ENCODE measurements around the gene MEI1.

Gene MEI1

DNA sequence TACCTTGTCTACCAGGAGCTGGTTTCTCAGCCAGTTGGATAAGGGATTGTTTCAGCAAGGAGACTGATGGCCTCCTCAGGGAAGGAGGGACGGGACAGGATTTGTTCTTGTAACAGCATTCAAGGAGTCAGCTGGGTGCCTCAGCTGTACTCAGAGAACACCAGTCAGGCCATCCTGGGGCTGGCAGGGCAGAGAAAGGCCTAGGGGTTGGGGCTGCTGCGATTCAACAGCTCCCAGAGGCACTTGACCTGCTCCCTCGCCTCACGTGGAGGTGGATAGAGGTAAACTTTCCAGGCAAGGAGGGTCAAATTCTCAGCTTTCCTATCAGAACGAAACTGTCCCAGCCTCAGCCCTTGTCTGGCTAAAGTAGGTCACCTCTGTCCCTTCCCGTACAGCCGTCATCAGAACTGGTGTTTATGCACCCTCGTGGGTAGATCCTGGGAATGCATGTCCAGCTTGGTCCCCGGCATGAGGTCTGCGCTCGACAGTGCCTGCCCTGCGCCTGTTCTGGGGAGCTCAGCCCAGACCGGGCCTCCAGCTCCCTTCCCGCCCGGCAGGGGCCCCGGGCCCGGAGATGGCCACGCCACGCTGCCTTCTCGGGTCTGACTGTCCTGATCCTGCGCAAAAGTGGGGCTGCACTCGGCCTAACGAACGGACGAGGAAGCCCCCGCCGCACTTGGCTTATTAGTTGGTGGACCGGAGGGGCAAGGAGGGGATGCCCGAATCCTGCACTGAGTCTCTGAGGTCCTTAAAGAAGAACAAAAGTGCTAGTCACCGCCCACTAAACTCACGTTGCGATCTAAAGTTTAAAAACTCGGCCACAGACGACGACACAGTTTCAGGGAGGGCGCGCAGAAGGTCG, 100.4 kb downstream of the MEI1 start:
- DNase-seq = no peak

- DNase-seq = peak; percentile 92
Measured at GRCh38 chr22:41800348-41801146, 101.2 kb downstream of the MEI1 start, which contains the start of gene CCDC134. CCDC134 (plus strand) TSS chr22:41800679; CDS start chr22:41808891, 8,212 bp downstream.

GRCh38 chr22:41801147-41801819, 102.0 kb downstream of the MEI1 start:
- DNase-seq = no peak

GRCh38 chr22:41801886-41802285, 102.6 kb downstream of the MEI1 start:
- DNase-seq = no peak

- no peak for DNase-seq
Measured at GRCh38 chr22:41805639-41806038, 106.3 kb downstream of the MEI1 start.

DNA sequence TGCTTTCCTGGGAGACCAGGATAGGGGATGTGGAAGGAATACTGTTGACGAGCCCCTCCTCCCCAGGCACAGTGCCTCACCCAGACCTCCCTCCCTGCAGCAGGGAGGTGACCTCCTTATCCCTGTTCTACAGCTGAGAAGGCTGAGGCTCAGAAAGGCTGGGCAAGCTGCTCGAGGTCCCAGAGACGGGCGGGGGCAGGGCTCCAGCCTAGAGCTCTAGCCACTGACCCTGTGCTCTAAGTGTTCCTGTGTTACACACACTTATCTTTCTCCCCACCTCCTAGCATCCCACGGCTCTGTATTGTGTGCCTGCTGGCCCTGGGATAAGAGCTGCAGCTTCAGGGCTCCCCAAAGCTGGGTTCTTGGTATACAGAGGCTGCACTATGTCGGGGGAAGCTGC, 109.1 kb downstream of the MEI1 start:
- DNase-seq = no peak

DNA sequence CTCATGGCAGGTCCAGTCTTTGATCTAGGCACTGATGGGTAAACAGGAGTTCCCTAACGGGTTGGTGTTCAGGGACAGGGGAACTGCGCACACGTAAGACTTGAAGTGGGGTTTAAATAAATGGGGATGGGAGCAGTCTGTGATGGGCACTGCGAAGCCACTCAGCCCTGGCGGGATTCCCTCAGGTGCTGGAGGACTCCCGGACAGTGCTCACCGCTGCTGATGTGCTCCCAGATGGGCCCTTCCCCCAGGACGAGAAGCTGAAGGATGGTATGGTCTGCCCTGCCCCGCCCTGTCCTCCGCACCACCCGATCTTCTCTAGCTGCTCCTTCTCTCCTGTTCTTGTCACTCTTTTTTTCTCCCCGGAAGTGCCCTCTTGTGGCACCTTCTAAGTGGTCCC, 110.7 kb downstream of the MEI1 start:
- DNase-seq = no peak

DNA sequence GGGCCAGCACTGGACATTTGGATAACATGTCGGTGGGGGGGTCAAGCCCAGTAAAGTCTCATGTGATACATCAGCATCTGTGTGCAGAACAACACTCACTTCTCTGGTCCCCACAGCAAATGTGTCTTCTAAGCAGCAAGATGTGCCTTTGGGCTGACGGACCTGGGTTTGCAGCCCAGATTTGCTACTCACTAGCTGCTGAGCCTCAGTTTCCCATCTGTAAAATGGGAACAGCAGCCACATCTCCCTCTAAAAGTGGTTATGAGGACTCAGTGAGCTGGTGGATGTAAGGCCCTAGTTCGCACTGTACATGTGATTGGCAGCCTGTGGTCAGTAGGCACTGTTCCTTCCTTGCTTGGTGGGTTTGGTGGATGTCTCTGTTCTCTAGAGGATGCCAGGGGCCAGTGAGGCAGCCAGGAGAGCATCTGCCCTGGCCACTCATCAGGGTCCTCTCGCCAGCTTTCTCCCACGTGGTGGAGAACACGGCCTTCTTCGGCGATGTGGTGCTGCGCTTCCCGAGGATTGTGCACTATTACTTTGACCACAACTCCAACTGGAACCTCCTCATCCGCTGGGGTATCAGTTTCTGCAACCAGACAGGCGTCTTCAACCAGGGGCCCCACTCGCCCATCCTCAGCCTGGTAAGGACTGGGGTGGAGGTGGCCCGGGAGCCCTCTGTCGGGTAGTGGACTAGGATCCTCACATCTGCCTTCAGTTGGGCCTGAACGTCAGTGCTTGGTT, 113.7 kb downstream of the MEI1 start:
- DNase-seq = no peak

DNA sequence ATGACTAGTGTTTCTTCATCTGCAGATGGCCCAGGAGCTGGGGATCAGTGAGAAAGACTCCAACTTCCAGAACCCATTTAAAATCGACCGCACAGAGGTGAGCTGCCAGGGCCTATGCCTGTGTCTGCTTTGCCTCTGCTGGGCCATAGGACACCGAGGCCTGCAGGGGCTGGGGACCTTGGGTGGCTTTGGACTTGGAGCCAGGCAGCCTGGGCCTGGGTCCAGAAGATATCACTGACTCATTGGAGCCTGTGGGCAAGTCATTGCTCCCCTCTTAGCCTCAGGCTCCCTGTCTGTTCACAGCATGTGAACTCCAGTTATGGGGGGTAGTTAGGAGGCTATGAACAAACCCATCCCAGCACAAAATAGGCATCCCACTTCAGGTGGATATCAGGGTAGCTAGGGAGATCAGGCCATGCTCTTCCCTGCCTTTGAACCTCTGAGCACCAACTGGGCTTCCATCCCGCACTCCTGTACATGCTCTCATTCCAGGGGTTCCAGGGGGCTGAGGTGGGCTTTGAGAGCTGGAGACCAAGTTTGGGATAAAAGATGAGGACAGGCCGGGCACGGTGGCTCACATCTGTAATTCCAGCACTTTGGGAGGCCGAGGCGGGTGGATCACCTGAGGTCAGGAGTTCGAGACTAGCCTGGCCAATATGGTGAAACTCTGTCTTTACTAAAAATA, 114.6 kb downstream of the MEI1 start:
- DNase-seq = no peak

DNA sequence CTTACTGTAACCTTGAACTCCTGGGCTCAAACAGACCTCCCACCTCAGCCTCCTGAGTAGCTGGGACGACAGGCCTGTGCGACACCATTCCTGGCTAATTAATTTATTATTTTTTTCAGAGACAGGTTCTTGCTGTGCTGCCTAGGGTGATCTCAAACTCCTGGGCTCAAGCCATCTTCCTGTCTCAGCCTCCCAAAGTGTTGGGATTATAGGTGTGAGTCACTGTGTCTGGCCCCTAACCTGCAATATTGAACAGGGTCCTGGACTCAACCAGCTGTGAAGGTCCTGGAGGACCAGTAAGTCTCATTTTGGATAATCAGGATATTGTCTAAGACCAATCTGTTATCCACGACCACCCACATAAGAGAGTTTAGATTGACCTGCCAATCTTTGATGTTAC, 116.4 kb downstream of the MEI1 start:
- no peak for DNase-seq

DNA sequence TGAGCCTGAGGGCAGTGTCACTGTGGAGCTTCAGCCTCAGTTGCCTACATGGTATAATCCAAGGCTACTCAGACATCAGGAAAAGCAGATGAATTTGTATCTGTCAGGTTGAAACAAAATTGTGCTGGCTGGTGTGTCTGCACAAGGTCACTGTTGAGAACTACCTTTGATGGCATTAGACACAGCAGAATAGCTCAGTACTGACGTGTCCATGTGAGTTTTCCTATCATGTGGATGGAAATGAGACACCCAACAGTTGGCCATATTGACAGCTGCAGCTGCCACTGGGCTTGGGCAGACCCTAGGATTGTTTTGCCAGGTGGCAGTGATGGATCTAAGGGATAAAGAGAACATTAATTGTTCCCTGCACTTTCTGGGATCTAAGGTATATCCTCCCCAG, 116.9 kb downstream of the MEI1 start:
- DNase-seq = no peak

- no peak for DNase-seq
Measured at GRCh38 chr22:41816871-41817270, 117.6 kb downstream of the MEI1 start.

DNA sequence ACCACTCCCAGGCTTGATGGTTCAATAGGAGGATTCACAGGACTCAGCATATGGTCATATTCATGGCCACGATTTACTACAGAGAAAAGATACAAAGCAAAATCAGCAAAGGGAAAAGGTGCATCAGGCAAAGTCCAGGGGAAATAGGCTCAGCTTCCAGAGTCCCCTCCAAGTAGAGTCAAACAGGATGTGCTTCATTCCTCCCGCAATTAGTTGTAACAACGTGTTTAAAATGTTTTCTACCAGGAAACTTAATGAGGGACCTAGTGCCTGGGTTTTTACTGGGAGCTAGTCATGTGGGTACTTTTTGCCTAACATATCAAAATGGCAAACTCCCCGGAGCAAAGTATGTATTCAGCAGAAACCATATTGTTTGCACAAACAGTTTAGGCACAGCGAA, 118.7 kb downstream of the MEI1 start:
- no peak for DNase-seq

GRCh38 chr22:41818596-41818995, 119.3 kb downstream of the MEI1 start:
- no peak for DNase-seq

- no peak for DNase-seq
Measured at GRCh38 chr22:41819257-41819656, 120.0 kb downstream of the MEI1 start.

- no peak for DNase-seq
Measured at GRCh38 chr22:41820447-41820846, 121.1 kb downstream of the MEI1 start.

GRCh38 chr22:41821471-41822316, 122.4 kb downstream of the MEI1 start:
- DNase-seq = no peak

DNA sequence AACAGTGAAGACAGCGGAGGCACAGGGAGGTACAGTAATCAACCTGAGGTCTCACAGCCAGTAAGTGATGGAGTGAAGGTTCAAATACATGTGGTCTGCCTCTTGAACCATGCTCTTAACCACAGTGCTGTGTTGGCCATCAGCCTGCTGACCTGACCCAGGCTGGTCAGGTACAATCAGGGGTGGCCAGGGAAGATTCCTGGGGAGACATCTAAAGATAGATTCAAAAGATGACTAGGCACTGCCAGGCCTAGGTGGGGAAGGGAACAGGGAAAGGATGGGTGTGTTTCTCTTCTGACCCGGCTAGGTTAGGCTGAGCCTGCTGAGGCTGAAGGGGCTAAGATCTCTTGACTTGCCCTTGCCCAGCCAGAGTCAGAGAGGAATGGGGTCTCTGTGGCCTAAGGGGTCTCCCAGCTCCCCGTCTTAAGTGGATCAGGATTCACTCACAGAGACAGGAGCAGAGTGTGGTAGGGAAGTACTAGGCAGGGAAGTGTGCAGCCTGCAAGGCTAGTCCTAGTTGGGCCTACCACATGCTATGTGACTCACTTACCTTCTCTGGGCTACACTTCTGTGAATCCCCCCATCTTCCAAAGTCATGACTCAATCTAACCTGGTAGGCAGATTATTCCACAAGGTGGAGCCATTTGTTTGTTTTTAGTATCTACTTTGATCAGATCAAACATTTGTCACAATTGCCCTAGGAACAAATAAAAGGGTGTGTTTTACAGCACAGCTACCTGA, 123.2 kb downstream of the MEI1 start:
- no peak for DNase-seq

GRCh38 chr22:41823797-41824196, 124.5 kb downstream of the MEI1 start:
- no peak for DNase-seq

DNA sequence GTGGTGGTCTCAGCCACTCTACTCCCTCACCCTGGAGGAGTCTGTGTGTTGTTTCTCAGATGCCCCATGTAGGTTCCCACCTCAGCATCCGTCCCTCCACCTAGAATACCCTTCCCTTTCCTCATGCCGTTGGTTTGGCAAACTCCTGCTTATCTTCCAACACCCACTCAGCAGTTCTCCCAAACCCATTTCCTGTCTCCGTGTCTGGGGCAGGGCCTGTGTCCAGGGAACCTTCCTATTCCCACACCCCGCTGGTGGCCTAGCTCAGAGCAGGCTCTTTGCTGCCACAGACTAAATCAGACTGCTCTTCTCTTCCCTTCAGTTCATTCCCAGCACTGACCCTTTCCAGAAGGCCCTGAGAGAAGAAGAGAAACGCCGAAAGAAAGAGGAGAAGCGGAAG, 126.1 kb downstream of the MEI1 start:
- no peak for DNase-seq
